GM12892 (cell line): ENCODE results near the gene NCLN. TPM values are rescaled to one million over a fixed set of nuclear protein-coding genes. Genes with fewer than 3 reads are reported as not detected.

Experiments used
- DNase-seq: peaks from one replicate; pipeline ENCODE4 v3.0.0; 2011; ENCODE audit not compliant: insufficient read length
- FAIRE-seq: peaks from 2 replicates; lab custom pipeline; 2011; peaks lifted over from hg19 to GRCh38; lab: Jason Lieb, UNC
- POLR2A ChIP-seq: IDR thresholded peaks from 2 replicates; pipeline ENCODE4 v1.6.1; 2011; ENCODE audit warnings: low read depth, low read length, control low read depth
- POLR2AphosphoS5 ChIP-seq: IDR thresholded peaks from 2 replicates; pipeline ENCODE4 v1.6.1; 2011; ENCODE audit warnings: low read depth, low read length, control low read depth
- TAF1 ChIP-seq: IDR thresholded peaks from 2 replicates; pipeline ENCODE4 v1.6.1; 2011; ENCODE audit warnings: low read depth, mild to moderate bottlenecking, control low read depth, low read length, borderline replicate concordance
- polyA plus RNA-seq: library from polyadenylated mRNA; unstranded; fragments of >200 nt; gene quantifications from one replicate; pipeline ENCODE4 v1.2.1, GENCODE V29; 2012; ENCODE audit warnings: missing spikeins, inconsistent platforms; ENCODE audit not compliant: missing spikeins

Gene NCLN
- 18.2 TPM for polyA plus RNA-seq

- TF ChIP-seq POLR2A = peak; percentile 50; the same call in 1 of the 2 replicates
- TF ChIP-seq POLR2AphosphoS5 = peak; percentile 35
- TF ChIP-seq TAF1 = no peak
- DNase-seq (peak; percentile 77), FAIRE-seq (peak; percentile 97)
Observed at GRCh38 chr19:3185461-3186159, at the start of gene NCLN. TSS of gene NCLN (plus strand) at chr19:3185930. CDS start at chr19:3186031, 101 bp downstream.

DNA sequence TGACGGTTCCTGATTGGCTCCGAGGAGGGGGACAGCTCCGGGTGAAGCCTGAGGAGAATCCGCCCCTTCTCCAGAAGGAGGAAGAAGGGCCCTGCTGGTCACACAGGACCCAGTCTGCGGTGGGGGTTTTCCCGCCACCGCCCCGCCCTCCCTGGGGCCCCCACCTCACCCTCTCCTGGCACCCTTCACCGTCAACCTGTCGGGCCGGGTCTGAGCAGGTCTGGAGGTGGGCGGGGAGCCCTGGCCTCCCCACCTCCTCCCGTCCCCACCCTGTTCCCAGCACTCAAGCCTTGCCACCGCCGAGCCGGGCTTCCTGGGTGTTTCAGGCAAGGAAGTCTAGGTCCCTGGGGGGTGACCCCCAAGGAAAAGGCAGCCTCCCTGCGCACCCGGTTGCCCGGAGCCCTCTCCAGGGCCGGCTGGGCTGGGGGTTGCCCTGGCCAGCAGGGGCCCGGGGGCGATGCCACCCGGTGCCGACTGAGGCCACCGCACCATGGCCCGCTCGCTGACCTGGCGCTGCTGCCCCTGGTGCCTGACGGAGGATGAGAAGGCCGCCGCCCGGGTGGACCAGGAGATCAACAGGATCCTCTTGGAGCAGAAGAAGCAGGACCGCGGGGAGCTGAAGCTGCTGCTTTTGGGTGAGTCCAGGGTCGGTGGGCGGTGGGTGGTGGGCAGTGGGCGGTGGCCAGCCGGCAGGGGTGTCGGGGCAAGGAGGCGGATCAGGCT is 49.6 kb upstream of the NCLN start, which contains the start of gene GNA15:
Gene GNA15 (plus strand): TSS at position 73 of the 723 bp plus-strand sequence. CDS start 418 bp downstream, at position 491.
- no peak for TF ChIP-seq POLR2AphosphoS5
- no peak for TF ChIP-seq POLR2A
- TF ChIP-seq TAF1 = no peak
- FAIRE-seq (no peak), DNase-seq (no peak)

- no peak for TF ChIP-seq POLR2A
- no peak for TF ChIP-seq POLR2AphosphoS5
- no peak for TF ChIP-seq TAF1
- DNase-seq (no peak), FAIRE-seq (peak; percentile 74)
Observed at GRCh38 chr19:3136684-3137055, 49.1 kb upstream of the NCLN start.

DNA sequence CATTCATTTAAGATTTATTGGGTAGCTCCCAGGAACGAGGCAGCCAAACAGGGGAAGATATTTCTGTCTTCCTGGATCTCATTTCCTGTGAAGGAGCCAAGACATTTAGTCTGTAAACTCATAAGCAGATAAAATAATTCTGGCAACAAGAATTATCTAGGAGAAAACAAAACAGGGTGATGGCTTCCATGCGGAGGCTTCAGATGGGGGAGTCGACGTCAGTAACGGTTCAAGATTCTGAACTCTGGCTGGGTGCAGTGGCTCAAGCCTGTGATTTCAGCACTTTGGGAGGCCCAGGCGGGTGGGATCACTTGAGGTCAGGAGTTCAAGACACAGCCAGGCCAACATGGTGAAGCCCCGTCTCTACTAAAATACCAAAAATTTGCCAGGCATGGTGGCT is 48.6 kb upstream of the NCLN start:
- FAIRE-seq = peak; percentile 42
- TF ChIP-seq POLR2A (no peak), POLR2AphosphoS5 (no peak), TAF1 (no peak)
- DNase-seq = no peak

DNA sequence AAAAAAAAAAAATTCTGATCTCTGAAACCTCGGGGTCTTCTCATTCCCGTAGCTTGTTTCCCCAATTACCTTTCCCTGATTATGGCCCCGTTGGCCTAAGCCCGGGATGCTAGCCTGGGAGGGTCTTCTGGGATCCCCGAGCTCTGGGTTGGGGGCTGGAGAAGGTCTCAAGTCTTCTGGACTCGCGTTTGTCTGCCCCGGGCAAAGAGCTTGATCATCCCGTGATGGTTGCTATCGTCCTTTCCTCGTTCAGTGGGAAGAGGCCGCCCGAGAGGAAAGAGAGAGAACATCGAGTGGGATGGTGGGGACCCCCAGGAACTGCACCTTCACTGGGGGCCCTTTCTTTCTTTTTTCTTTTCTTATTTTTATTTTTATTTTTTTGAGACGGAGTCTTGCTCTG is 47.5 kb upstream of the NCLN start:
- TF ChIP-seq POLR2AphosphoS5 = no peak
- no peak for DNase-seq
- no peak for FAIRE-seq

DNA sequence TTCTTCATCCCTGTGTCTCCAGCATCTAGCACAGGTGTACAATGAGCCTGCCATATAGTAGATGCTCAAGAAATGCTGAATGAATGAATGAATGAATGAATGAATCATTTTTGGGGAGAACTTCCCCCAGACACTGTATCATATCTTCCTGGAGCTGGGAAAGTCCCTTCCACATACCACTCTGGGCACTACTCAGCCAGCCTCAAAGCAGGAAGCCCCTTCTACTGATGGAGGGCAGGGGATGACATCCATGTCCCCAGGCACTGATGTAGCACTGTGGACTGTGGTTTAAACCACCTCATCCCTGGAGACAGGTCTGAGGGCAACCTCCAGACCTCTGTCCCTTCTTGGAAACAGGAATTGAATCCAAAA is 45.1 kb upstream of the NCLN start:
- no peak for DNase-seq
- TF ChIP-seq POLR2A (no peak), POLR2AphosphoS5 (no peak), TAF1 (no peak)
- peak; percentile 67 for FAIRE-seq

- no peak for TF ChIP-seq TAF1
- no peak for TF ChIP-seq POLR2A
- TF ChIP-seq POLR2AphosphoS5 = no peak
- DNase-seq = no peak
- FAIRE-seq = peak; percentile 72
Observed at GRCh38 chr19:3142292-3142670, 43.4 kb upstream of the NCLN start.

DNA sequence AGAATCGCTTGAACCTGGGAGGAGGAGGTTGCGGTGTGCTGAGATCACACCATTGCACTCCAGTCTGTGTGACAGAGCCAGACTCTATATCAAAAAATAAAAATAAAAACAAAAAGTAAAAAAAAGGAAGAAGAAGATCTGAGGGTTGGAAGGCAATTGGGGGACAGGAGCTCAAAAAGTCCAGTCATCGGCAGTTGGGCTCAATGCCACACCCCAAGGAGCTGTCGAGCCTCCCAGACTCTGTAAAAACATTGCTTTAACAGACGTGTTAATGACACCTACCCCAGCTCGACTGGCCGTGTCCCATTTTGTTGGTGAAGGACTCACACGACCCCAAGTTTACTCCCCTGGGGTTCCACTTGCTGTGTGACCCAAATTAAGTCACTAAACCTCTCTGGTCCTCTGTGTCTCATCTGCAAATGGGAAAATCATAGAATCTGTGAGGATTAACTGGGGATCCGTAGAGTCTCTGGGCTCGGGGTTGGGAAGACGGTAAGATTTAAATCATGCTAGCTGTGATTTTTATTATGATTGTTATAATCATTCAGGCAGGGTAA is 42.9 kb upstream of the NCLN start:
- TF ChIP-seq POLR2AphosphoS5 = no peak
- DNase-seq (no peak), FAIRE-seq (no peak)

DNA sequence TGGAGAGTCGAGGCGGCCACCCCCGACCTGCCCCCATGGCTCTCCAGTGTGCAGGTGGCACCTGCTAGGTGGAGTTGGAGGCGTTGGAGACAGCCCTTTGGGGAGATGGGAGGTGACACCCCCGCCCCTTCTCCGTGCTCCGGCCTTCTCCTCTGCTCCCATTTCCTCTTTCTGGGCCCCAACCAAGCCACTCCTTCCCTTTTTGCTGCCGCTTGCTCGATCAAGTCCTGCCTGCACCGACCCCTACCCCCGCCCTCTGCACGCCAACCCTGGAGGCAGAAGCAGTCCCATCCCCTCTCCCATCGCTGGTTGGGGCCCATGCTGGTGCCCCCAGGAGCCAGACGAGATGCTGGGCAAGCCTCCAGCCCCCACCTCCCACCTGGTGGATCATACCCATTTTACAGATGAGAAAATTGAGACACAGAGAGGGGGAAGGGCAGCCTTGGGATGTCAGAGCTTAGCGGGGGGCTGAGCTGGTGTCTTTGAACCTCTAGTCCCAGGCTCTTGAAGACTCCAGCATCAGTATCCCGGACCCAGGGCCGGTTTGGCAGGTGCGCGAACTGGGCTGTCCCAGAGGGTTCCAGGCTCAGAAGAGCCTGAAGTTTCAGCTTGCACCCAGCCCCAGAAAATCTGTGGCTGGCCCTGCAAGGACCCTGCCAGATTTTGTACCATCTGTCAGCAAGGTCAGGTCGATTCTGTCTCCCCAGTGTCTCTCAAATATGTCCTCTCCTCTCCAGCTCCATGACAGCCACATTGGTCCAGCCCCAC is 39.6 kb upstream of the NCLN start:
- FAIRE-seq = peak; percentile 17
- TF ChIP-seq TAF1 (no peak), POLR2A (no peak), POLR2AphosphoS5 (no peak)
- no peak for DNase-seq

DNA sequence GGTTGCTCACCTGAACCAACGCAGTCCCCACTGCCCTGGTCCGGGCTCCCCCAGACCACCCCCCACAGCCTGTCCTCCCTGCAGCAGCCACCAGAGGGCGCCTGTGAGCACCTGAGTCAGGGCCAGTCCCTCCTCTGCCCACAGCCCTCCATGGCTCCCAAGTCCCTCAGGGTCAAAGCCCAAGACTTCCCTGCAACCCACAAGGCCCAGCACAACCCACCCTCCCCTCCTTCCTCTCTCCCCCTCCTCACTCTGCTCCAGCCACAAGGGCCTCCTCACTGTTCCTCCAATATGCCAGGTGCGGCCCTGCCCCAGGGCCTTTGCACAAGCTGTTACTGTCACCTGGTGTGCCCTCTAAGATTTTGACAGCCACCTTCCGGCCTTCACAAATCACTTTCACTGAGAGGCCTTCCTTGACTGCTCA is 39.0 kb upstream of the NCLN start:
- FAIRE-seq = peak; percentile 36
- DNase-seq = no peak
- TF ChIP-seq TAF1 (no peak), POLR2A (no peak), POLR2AphosphoS5 (no peak)

DNA sequence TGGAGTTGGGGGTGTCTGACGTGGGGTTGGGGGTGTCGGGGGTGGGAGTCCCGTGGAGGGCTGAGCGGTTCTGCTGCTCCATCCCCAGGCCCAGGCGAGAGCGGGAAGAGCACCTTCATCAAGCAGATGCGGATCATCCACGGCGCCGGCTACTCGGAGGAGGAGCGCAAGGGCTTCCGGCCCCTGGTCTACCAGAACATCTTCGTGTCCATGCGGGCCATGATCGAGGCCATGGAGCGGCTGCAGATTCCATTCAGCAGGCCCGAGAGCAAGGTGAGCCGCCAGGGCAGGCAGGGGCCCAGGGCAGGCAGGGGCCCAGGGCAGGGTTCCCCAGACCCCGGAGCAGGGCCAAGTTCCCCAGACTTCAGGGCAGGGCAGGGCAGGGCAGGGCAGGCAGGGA is 37.2 kb upstream of the NCLN start:
- DNase-seq = no peak
- FAIRE-seq = no peak
- TF ChIP-seq POLR2AphosphoS5 (no peak), TAF1 (no peak), POLR2A (no peak)

GRCh38 chr19:3149089-3149488 is 36.6 kb upstream of the NCLN start:
- FAIRE-seq (peak; percentile 85), DNase-seq (no peak)
- no peak for TF ChIP-seq POLR2A
- no peak for TF ChIP-seq TAF1
- TF ChIP-seq POLR2AphosphoS5 = no peak
